ENCODE data around the gene POLE.
"Not testable (repeated sequence)": the region's sequence is repeated elsewhere in the genome, so short reads cannot be mapped to it uniquely, and the experiment has no call there.

POLE gene

DNA sequence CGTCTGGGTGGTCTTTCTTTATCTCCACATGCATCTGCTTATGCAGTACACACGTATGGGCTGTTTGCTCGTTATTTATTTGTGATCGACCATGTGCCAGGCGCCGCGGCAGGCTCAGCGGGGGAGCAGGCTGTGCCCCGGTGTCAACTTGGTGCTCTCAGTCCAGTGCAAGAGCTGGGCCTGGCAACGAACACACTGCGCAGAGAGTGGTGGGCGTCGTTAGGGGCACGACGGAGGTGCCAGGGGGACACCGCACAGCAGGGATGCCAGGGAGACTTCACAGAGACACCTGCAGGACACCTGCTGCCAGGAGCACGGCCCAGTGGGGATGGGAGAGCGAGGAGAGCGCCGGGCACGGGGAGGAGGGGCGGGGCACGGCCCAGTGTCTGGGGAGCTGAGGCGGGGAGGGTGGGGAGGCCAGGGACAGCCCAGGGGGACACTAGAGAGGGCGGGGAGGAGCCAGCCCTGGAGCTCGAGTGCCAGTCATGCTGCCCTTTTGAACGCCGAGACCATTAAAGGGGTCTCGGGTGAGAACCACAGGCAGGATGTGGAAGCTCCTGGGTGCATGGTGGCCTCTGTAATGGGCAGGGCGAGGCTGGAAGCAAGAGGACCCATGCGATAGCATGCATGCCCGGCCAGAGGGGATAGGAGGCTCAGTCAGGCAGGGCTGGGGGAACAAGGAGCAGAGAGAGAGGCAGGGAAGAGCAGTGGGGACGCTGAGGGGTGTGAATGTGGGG is 76.1 kb downstream of the POLE start:
- no peak for DNase-seq

DNA sequence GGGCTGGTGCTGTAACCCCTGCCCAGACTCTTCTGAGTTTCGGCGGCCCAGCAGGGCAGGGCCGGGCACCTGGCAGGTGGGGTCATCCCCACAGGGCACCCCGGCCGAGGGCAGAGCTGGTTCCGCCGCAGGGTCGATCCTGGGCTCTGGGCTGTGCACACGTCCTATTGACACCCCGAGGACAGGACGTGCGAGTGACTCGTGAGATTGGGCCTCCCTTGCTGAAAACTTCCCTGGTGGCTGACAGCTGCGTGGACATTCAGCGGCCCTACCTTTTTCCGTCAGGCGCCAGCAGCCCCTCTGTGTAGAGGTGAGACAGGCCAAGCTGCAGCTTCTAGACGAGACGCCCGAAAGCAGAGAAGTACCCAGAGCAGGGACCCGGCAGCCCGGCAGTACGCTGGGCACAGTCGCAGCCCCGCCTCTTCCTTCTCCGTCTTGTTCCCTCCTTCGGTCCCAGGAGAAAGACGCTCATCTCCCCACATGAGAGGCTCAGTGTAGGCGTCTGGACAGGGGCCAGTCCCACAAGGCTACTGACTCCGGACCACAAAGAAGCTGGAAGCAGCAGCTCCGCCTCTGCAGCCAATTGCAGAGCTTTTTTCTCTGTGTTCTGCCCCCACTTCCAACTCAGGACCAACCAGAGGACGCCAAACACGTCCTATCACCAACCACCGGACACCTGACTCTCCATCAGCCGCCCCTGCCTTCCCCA is 76.9 kb downstream of the POLE start, which contains the start of gene LRCOL1:
Gene LRCOL1, minus strand, starts transcription at position 532 of the 709 bp plus-strand sequence. CDS start 4,331 bp downstream, outside the sequence.
- DNase-seq, result peak; percentile 78

DNA sequence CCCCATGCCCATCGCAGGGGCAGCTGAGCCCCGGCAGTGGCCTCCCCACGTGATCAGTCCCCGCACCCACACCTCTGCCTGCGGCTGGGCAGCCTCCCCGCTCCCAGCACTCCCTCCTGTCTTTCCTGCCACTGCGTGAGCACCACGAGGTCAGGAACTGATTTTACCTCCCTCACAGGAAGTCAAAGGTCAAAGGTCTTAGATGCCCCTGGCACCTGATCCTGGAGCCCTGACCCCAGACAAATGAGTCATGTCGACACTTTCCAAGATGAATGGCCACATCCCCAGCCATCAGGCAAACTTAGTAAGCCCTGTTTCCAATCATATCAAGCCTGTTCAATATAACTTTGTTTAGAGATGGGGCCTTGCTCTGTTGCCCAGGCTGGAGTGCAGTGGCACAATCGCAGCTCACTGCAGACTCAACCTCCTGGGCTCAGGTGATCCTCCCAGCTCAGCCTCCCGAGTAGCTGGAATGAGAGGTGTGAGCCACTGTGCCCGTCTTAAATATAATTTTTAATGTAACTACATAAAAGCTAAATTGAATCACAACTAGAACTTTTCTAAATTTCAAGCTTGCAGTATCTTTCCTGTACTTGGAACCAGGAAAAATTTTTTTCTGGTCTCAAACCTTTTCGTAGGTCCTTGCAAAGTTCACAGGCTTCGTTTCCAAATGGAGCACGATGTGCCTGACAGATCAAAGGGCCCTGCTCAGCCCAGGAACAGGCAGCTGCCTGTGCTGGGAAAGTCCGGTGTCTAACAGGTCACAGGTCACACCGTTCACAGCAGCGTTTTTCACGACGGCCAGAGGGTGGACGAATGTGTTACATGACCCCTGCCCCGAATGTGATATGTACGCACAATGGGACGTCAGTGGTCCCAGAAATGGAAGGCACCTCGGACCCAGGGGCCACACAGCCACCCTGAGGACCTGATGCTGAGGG is 78.6 kb downstream of the POLE start:
- DNase-seq, result no peak

DNA sequence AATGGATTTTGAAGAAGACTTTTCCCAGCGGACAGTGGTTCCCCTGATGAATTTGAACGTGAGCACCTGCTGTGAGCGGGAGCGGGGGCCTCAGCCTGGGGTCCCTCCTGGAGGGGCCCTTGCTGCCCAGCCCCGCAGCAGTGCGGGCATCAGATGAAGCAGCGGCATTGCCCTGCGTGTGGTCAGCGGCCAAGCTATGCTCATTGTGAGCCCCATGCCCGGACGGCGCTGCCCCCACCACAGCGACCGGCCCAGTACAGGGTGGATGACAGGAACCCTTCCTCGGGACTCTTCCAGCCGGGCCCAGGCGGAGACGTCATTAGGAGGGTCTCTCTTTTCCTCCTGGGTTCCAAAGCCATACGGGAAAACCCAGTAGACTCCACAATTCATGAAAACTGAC is 80.2 kb downstream of the POLE start:
- no peak for DNase-seq

DNA sequence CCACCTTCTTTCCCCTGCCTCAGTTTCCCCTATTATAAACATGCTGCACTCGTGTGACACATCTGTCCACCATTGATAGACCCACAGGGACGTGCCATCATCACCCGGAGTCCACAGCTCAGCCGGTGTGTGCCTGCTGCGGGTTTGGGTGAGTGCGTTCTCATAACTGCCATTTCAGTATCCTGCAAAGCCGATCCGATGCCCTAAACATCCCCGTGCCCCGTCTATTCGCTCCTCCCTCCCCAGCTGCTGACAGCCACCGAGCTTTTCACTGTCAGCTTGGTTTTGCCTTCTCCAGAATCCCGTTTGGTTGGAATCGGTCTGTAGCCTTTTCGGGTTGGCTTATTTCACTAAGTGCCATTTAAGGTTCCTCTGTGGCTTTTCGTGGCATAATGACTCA is 80.7 kb downstream of the POLE start:
- no peak for DNase-seq

DNA sequence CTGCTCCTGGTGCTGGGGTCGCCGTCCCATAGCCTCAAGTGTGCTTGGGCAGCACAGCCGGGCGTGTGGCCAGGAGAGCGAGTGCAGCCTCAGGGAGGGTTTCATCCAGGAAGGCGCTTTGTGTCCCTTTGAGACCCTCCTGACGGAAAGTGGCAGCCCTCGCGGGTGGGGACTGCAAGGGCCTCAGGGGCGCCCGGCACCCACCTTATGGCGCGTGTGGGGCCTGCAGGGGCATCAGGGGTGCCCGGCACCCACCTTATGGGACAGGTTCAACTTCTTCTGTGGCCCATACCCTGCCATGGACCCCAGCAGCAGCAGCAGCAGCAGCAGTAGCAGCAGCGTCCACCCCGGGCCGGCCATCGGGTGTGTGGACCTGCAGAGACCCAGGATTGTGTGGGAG is 81.2 kb downstream of the POLE start:
- no peak for DNase-seq

DNA sequence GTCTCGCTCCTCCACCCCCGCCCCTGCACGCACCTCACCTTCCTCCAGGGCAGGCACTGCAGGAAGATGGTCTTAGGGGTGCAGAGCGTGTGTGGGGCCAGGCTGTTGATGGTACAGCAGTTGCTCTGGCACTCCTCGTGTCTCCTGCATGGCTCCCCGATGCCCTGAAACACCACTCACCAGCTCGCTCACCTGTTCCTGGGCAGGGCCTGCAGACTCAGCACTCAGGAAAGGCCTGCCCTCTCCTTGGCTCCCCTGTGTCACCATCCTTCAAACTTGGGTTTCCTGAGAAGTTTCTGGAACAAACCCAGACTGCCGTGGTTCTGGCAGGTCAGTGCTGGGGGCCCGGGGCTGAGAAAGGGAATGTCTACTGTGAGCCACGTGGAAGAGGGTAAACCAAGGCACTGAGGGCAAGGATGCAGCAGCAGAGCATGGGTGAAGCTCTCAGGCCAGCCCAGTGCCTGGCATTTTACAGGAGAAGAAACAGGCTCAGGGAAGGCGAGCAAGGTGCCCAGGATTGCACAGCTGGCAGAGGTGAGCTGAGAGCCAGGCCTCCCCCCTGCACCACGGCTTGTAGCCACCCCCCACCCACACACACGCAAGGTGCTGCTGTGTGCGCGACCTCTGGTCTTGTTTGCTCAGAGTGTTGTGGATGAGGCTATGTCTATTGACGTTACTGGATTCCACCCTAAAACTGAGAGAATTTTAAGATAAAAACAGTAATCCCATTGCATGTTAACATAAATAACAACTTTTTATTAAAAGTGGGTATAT is 82.3 kb downstream of the POLE start:
- no peak for DNase-seq

DNA sequence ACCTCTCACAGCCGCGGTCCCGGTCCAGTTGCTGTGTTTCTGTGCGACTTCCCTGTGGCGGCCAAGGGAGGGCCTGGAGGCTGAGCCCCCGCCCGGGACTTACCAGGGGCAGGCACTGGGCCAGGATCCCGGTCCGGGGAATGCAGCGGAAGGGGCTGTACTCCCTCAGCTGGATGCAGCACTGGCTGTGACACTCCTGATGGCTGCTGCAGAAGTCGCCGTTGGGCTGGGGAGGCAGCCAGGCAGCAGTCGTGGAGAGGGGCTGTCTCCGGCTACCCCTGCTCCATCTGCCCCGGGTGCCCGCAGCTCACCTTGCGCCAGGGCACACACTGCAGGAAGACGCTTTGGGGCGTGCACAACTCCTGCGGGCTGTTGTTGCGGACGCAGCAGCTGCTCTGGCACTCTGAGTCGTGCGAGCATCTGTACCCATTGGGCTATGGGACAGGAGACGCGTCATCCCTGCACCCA is 83.0 kb downstream of the POLE start:
- DNase-seq, result no peak

DNA sequence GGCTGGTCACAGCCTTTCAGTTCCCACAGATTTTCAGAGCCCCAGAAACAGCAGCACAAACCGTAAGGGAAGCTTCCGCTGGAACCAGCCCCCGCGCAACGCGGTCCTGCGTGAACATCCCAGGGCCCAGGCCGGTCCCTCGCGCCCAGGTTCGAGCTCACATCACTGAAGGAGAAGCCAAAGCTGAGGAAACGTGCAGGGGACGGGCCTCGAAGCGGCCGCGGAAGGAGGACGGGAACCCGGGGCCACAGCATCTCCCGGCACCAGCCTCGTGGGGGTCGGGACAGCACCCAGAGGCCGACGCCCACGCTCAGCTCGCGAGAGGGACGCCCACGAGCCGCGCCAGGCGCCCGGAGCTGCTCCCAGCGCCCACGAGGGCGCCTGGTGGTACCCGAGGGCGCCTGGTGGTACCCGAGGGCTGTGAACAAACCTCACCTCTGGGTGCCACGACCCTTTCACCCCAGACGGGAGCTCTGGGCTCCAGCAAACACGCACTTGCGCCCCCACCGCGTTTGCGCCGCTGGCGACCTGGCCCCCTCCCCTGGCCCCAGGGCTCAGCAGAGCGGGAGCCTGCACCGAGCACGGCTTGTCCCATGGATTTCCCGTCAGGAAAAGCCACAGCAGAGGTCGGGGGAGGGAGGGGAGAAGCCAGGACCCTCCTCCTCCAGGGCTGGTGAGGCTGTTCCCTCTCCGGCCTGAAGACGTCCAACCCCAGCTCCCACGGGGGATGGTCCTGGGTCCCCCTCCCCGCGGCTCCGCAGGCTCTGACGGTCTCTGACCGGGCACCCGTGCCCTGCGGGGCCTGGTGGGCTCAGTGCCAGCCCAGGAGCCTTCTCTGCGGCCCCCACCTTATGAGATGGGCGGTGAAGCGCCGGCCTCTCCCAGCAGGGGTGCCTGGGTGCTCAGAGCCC is 83.6 kb downstream of the POLE start:
- DNase-seq, result no peak

DNA sequence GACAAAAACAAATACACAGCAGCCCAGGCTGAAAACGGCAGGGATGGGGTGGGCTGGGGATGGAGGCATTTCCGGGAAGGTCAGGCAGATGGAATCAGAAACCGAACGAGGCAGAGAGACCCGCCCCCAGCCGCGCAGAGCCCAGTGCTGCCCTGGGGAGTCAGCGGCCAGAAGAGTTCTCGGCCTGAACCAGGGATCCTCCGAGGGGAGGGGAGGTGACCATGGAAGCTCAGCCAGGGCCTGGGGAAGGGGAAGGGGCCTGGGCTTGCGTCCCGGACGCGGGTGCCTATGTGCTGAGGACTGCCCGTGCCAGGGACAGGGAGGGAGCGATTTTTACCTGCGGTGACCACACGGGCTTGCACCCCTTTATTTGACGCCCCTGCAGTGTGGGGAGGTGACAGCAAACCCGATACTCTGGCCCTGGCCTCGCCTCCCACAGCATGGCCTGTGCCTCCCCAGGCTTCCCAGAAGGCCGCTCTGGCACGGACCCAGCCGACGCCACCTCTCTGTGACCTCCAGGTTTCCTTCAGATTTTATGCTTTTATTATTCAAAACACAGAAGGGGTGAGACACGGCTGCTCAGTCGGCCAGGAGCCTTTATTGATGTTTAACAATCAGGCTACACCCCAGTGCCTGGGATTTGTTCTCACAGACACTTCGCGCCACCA is 84.4 kb downstream of the POLE start:
- peak; percentile 11 for DNase-seq

DNA sequence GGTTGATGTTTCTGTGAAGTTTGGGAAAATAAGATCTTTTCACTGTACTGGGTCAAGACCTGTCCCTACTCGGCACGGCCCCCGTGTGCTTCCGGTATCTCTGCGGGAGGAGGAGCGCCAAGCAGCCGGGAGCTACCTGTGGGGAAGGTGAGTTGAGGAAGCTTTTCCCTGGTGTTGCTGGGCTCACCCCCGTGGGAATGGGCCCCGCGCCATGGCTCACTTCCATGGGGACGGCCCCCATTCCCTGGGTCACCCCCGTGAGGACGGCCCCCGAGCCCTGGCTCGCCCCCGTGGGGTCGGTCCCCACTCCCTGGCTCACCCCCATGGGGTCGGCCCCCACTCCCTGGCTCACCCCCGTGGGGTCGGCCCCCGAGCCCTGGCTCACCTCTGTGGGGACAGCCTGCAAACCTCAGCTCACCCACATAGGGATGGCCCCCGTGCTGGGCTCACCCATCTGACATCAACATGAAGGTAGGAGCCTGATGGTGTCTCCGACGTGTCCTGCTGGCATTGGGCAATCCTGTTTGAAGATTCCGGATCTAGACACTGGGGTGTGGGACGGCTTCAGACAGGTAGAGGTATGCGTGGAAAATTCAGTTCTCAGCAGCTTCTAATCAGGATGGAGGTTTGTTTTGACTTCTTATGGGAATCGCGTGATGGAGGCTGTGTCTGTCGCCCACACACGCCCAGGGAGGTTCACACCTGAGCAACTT is 85.8 kb downstream of the POLE start:
- no peak for DNase-seq

DNA sequence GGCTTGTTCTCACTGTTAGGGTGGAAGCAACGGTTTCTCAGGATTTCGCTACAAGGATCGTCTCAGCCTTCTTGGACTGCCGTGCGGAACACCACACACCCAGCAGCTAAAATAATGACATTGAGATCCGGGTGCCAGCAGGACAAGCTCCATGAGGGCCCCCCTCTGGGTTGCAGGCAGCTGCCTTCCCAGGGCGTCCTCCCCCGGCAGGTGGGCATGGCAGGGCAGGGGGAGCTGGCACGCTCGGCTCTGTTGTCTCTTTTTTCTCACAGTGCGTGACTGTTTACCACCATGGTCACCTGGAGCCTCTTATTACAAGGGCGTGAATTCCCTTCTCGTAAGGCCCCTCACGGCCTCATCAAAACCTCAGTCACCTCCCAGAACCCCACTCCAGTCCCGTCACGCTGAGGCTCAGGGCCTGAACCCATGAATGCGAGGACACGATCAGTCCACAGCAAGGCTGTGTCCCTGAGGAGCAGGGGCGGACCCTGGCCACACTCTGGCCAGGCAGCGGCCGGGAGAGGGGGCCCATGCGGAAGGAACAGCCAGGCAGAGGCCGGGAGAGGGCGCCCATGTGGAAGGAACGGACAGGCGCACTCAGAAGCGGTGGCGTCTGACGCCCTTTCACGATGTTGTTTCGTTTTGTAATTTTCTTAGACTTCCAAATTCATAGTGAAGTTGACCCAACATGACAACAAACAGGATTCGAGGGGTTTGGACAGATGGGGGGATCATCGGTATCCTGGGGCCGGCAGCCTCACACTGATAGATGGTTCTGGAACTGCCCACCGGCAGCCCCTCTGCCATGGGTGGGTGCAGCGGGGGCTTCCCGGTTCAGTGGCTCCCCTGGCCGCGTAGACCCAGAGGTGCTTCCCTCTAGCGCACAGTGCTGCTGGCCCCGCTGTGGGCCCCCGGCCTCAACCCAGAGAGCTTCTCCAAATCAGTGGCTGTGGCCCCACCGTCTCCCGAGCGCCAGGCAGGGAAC is 86.8 kb downstream of the POLE start:
- peak; percentile 64 for DNase-seq

DNA sequence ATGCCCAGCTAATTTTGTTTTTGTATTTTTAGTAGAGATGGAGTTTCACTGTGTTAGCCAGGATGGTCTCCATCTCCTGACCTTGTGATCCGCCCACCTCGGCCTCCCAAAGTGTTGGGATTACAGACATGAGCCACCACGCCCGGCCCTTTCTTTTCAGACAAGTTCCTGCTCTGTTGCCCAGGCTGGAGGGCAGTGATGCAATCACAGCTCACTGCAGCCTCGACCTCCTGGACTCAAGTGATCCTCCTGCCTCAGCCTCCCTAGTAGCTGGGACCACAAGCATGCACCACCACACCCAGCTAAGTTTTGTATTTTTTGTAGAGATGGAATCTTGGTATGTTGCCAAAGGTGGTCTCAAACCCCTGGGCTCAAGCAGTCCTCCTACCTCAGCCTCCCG is 87.6 kb downstream of the POLE start:
- DNase-seq, result not testable (repeated sequence)

DNA sequence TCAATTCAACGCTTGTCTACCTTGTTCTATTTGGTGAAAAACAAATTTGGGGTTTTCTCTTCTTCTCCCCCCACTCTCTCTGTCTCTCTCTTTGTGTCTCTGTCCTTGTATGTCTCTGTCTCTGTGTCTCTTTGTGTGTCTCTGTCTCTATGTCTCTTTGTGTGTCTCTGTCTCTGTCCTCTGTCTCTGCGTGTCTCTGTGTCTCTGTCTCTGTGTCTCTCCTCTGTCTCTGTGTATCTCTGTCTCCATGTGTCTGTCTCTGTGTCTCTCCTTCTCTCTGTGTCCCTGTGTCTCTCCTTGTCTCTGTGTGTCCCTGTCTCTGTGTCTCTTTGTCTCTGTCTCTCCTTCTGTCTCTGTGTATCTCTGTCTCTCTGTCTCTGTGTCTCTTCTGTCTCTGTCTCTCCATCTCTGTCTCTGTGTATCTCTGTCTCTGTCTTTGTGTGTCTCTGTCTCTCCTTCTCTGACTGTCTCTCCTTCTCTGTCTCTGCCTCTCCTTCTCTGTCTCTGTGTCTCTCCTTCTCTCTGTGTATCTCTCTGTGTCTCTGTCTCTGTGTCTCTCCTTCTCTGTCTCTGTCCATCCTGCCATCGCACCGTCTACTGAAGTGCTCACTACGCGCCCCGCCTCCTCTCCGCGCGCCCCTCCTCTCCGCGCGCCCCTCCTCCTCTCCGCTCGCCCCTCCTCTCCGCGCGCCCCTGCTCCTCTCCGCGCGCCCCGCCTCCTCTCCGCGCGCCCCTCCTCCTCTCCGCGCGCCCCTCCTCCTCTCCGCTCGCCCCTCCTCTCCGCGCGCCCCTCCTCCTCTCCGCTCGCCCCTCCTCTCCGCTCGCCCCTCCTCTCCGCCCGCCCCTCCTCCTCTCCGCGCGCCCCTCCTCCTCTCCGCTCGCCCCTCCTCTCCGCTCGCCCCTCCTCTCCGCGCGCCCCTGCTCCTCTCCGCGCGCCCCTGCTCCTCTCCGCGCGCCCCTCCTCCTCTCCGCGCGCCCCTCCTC is 89.5 kb downstream of the POLE start:
- DNase-seq, result peak; percentile 61

DNA sequence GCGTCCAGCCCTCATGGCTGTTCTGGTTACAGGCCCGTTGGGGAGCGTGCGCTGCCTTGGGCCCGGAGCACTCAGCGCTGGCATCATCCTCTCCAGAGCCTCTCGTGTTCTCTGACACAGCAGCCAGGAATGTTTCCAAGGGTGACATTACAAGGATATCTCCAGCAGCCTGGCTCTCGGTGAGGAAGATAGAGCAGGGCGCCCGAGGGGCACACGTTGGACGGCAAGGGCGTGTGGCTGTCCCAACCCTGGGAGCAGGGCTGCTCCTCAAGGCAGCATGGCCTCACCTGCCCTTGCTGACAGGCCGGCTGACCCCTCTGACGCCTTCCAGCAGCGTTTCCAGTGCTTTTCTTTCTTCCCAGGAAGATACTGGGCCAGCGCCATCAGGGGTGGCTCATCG is 91.1 kb downstream of the POLE start:
- peak; percentile 45 for DNase-seq

DNA sequence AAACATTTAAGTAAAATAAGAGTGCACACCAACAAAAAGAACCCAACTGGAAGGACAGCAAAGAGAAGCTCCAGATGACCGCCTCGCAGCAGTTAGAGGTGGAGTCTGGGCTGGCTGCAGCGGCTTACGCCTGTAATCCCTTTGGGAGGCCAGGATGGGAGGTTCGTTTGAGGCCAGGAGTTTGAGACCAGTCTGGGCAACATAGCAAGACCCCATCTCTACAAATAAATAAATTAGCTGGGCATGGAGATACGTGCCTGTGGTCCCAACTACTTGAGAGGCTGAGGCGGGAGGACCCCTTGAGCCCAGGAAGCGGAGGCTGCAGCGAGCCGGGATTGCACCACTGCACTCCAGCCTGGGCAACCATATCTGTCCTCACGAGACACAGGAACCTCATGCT is 92.0 kb downstream of the POLE start:
- DNase-seq, result no peak

DNA sequence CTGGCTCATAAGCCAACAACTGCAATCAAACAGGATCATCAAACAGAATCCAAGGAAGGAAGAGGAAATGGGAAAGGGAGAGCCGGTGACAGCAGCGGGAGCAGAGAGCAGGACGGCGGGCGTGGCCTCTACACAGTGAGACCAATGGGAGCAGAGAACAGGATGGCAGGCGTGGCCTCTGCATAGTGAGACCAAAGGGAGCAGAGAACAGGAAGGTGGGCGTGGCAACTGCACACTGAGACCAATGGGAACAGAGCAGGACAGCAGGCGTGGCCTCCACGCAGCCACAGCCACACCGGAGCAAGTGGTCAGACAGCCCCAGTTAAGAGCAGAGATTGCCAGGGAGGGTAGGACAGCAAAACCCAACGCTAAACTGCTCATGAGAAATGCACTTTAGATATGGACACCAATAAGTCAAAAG is 93.2 kb downstream of the POLE start:
- DNase-seq, result peak; percentile 87
